ENCODE data around the gene FUT8. TPM values are rescaled to one million over a fixed set of nuclear protein-coding genes. Genes with fewer than 3 reads are reported as not detected.

Gene FUT8
- polyA plus RNA-seq, 1 experiment, result 45.1 TPM

GRCh38 chr14:65502676-65503124 lies 90.2 kb downstream of the FUT8 start:
- Histone ChIP-seq H3K27me3 (ENCODE audit: control insufficient read depth, insufficient read depth, low read length) (no peaks in the 10 kb centered on the region), H3K4me3 (ENCODE audit: low read depth, low read length) (no peak overlapping the region), H3K27ac (ENCODE audit: low read depth, low read length) (no peak overlapping the region), H3K9me3 (ENCODE audit: control insufficient read depth, insufficient read depth, low read length) (no peaks in the 10 kb centered on the region)
- ChIA-PET POLR2A (no interaction called here), CTCF (interaction anchor here (1.2 kb wide), 1 partner anchor 339 kb away, joined by 4 read pairs; no protein-coding TSS in a partner anchor)
- TF ChIP-seq CTCF (IDR thresholded peaks at IDR 0.05; ENCODE audit: low read depth, low read length), result no peak
- DNase-seq (ENCODE audit: low read depth, low spot score), result peak; percentile 36

DNA sequence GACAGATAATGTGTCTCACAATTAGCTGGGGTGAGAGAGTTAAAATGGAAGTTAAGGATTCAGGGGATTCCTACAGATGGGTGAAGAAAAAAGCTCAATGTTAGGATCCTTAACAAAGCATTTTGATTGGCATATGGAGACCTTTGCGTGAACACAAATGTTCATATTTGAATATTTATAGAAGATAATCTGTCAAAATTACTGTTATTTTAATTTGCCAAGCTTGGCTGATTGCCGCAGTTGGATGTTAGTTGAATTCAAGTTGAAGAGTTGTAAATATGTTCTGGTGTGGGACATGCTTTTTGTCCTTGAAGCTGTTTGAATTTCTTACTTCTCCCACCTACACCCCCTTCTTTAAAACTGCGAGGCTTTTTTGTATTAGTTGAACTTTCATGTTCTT lies 91.2 kb downstream of the FUT8 start:
- Histone ChIP-seq H3K27ac (ENCODE audit: low read depth, low read length) (no peak overlapping the region), H3K9me3 (ENCODE audit: control insufficient read depth, insufficient read depth, low read length) (no peaks in the 10 kb centered on the region), H3K27me3 (ENCODE audit: control insufficient read depth, insufficient read depth, low read length) (no peaks in the 10 kb centered on the region), H3K4me3 (ENCODE audit: low read depth, low read length) (no peak overlapping the region)
- POLR2A ChIA-PET, result no interaction called here
- no peak for TF ChIP-seq CTCF (IDR thresholded peaks at IDR 0.05; ENCODE audit: low read depth, low read length)
- DNase-seq (ENCODE audit: low read depth, low spot score), result no peak
- CTCF ChIA-PET, result interaction anchor here (0.8 kb wide), 1 partner anchor 320 kb away, joined by 3 read pairs; no protein-coding TSS in a partner anchor

DNA sequence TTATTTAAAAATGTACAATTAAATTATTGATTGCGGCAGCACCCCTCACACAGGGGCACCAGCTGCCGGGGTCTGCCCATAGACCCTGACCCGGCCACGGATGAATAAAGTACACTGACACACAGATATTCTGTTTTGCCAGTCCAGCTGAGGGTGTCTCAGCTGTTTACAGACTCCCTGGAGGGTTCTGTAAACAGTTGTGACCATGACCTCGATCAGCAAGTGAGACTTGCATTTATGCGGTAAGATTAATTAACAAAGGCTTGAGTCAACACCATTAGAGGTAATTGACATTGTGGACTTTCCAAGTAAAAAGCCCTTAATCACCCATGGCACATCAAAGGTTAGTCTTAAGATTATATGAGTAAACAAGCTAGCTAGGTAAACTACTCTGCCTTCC lies 94.3 kb downstream of the FUT8 start:
- no peak for TF ChIP-seq CTCF (IDR thresholded peaks at IDR 0.05; ENCODE audit: low read depth, low read length)
- H3K27ac ChIP-seq (ENCODE audit: low read depth, low read length), result no peak overlapping the region
- no peak overlapping the region for H3K4me3 ChIP-seq (ENCODE audit: low read depth, low read length)
- no peak for DNase-seq (ENCODE audit: low read depth, low spot score)
- no peaks in the 10 kb centered on the region for H3K9me3 ChIP-seq (ENCODE audit: control insufficient read depth, insufficient read depth, low read length)
- H3K27me3 ChIP-seq (ENCODE audit: control insufficient read depth, insufficient read depth, low read length), result no peaks in the 10 kb centered on the region
- POLR2A ChIA-PET, result no interaction called here
- CTCF ChIA-PET, result interaction anchor here (1.2 kb wide), 1 partner anchor 318 kb away, joined by 3 read pairs; no protein-coding TSS in a partner anchor

DNA sequence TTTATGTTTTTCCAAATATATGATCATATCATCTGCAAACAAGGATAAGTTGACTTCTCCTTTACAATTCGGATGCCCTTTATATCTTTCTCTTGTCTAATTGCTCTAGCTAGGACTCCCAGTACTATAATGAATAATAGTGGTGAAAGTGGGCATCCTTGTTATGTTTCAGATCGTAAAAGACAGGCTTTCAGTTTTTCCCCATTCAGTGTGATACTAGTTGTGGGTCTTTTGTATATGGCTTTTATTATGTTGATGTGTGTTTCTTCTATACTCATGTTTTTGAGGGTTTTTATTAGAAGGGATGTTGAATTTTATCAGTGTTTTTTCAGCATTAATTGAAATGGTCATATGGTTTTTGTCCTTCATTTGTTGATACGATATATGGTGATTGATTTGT lies 97.3 kb downstream of the FUT8 start:
- Histone ChIP-seq H3K9me3 (ENCODE audit: control insufficient read depth, insufficient read depth, low read length) (no peaks in the 10 kb centered on the region), H3K27ac (ENCODE audit: low read depth, low read length) (no peak overlapping the region), H3K27me3 (ENCODE audit: control insufficient read depth, insufficient read depth, low read length) (no peaks in the 10 kb centered on the region), H3K4me3 (ENCODE audit: low read depth, low read length) (no peak overlapping the region)
- ChIA-PET CTCF (no interaction called here), POLR2A (no interaction called here)
- no peak for TF ChIP-seq CTCF (IDR thresholded peaks at IDR 0.05; ENCODE audit: low read depth, low read length)
- no peak for DNase-seq (ENCODE audit: low read depth, low spot score)

- DNase-seq (ENCODE audit: low read depth, low spot score), result no peak
- no peak for TF ChIP-seq CTCF (IDR thresholded peaks at IDR 0.05; ENCODE audit: low read depth, low read length)
These were observed 101.1 kb downstream of the FUT8 start for GRCh38 chr14:65513671-65514070.

More at GRCh38 chr14:65513671-65514070, 101.1 kb downstream of the FUT8 start:
- H3K9me3 ChIP-seq (ENCODE audit: control insufficient read depth, insufficient read depth, low read length), result no peaks in the 10 kb centered on the region
- H3K4me3 ChIP-seq (ENCODE audit: low read depth, low read length), result no peak overlapping the region
- POLR2A ChIA-PET, result no interaction called here
- no peaks in the 10 kb centered on the region for H3K27me3 ChIP-seq (ENCODE audit: control insufficient read depth, insufficient read depth, low read length)
- CTCF ChIA-PET, result interaction anchor here (0.7 kb wide), 1 partner anchor 57 kb away, joined by 3 read pairs; no protein-coding TSS in a partner anchor
- H3K27ac ChIP-seq (ENCODE audit: low read depth, low read length), result no peak overlapping the region
